NCI-H446 (cell line): ENCODE results near the gene PTPN6.

Experiments
- DNase-seq, 2 experiments: peaks; one replicate each; lab custom pipeline; 2025; lab: John Stamatoyannopoulos, UW

Gene PTPN6

DNA sequence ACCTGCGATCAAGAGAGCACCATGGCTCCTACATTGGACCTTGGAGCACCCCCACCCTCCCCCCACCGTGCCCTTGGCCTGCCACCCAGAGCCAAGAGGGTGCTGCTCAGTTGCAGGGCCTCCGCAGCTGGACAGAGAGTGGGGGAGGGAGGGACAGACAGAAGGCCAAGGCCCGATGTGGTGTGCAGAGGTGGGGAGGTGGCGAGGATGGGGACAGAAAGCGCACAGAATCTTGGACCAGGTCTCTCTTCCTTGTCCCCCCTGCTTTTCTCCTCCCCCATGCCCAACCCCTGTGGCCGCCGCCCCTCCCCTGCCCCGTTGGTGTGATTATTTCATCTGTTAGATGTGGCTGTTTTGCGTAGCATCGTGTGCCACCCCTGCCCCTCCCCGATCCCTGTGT is 9.4 kb upstream of the PTPN6 start:
- DNase-seq = no peak

DNA sequence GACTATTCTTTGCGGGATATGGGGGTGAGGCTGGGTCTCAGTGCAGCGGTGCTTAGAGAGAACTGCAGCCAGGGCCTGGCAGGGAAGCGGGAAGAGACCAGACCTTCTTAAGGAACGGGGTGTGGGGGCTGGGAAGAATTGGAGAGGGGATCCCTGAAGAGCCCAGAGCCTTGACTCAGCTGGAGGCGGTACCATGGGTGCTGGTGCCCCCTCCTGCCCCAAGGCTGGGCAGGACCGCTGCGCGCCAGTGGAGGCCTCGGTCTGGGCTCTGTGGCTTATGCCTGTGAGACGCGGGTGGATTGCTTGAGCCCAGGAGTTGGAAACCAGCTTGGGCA is 8.9 kb upstream of the PTPN6 start:
- no peak for DNase-seq

DNA sequence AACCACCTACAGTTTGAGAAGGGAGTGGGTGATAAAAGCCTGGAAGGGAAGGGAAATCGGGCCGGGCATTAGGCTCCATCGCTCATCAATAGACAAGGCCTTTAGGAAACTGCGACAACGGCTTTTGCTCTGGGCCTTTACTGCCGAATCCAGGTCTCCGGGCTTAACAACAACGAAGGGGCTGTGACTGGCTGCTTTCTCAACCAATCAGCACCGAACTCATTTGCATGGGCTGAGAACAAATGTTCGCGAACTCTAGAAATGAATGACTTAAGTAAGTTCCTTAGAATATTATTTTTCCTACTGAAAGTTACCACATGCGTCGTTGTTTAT is 7.8 kb upstream of the PTPN6 start:
- DNase-seq = peak; percentile 93 to 97

DNA sequence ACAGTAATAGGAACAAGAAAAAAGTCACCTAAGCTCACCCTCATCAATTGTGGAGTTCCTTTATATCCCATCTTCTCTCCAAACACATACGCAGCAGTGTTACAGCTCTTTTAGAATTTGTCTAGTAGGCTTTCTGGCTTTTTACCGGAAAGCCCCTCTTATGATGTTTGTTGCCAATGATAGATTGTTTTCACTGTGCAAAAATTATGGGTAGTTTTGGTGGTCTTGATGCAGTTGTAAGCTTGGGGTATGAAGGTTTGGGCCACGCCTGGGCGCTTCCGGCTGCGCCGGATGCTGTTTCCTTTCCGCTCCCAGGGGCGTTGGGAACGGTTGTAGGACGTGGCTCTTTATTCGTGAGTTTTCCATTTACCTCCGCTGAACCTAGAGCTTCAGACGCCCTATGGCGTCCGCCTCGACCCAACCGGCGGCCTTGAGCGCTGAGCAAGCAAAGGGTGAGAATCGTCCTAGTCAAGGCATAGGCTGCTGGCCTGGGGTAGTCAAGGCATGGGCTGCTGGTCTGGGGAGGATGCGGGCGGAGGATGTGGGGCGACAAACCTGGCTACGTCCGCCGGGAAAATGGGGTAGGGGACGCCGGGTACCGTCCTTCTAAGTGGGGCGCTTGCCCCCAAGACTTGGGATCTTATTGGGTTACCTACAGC is 7.3 kb upstream of the PTPN6 start, which contains the start of the genes C12orf57 and RNU7-1:
Gene C12orf57 (plus strand): TSS at position 301 of the 659 bp plus-strand sequence. CDS start 100 bp downstream, at position 401.
Gene RNU7-1 (plus strand): TSS at position 95 of the 659 bp plus-strand sequence.
- DNase-seq = peak; percentile 98 to 99

DNA sequence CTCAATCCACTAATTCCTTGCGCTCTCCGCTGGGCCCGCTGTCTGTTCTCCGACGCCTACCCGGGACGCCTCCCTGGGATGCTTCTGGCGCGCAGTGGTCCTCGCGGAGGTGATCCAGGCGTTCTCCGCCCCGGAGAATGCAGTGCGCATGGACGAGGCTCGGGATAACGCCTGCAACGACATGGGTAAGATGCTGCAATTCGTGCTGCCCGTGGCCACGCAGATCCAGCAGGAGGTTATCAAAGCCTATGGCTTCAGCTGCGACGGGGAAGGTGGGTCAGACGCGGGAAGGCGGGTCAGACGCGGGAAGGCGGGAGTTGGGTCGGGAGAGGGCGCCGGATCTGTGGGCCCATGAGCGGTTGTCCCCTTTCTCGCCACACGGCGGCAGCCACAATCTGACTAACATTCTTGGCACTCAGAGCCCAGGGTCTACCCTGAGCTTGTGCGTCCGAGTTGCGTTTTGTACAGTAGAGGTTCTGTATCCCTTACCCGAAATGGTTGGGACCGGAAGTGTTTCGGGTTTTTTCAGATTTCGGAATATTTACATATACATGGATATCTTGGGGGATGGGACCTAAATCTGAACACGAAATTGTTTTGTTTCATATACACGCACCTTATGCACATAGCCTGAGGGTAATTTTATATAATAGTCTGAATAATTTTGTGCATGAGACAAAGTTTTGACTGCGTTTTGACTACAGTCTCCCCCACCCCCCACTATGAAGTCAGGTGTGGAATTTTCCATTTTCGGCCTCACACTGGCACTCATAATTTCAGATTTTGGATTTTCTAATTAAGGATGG is 6.6 kb upstream of the PTPN6 start:
- peak; percentile 99 for DNase-seq

DNA sequence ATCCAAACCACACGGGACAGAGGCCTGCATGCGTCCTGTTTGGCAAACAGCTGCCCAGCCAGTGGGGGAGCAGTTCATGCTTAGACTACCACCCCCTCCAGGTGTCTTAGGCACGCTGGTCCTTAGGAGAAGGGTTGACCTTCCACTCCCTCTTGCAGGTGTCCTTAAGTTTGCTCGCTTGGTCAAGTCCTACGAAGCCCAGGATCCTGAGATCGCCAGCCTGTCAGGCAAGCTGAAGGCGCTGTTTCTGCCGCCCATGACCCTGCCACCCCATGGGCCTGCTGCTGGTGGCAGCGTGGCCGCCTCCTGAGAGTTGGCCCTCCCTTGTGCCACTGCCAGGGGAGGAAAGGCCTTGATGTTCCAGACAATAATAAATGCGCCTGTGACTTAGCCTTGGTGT is 5.5 kb upstream of the PTPN6 start:
- no peak for DNase-seq

DNA sequence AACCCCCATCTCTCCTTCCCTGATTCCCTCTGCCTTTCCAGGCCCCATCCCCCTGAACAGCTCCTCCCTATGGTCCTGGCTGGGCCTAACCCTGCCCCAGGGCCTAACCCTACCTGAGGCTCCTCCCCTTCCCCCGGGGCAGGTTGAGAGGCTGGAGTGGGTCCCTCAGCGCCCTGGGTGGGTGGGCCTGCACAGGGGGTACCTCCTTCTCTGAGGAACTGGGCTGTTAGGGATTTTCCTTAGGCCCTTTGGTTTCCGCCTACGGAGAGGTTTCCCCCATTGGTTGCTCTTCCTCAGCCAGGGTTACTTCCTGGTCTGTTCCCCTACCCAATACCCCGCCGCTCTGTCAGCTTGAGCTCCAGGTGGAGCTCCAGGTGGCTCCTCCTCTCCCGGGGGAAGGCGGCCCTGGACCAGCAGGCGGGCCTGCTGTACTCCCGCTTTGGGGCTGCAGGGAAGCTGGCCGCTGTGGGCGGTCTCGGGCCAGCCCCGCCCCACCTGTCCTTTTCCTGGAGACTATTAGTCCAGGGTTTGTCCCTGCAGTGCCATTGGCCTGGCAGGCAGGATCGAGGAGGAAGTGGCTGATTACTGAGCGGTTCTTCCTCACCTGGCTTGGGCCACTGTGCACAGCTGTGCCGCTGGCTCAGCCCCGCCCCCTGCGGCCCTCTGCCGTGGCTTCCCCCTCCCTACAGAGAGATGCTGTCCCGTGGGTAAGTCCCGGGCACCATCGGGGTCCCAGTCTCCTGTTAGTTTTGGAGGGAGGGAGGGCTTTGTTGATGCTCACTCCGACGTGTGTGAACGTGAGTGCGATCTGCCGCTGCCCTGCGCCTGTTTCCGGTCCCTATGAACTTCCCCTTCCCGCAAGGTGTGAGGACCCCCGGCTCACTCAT is 4.9 kb upstream of the PTPN6 start:
- no peak for DNase-seq

DNA sequence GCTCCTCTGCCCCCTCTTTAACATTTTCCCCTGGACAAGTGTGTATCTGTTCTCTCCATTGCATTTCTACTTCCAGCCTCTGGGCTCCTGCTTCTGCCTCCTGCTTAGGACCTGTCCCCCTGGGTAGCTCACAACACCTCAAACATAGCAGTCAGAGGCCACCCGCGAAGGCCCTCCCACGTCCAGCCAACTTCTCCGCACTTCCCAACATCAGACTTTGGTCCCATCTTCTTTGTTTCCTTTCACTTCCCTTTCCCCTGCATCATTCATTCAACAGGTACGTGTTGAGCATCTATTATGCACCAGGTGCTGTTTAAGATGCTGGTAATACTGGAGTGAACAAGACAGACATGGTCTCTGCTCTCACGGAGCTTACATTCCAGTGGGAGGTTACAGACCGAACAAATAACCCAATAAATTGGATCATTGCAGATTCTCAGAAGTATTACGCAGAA is 4.2 kb upstream of the PTPN6 start:
- no peak for DNase-seq

DNA sequence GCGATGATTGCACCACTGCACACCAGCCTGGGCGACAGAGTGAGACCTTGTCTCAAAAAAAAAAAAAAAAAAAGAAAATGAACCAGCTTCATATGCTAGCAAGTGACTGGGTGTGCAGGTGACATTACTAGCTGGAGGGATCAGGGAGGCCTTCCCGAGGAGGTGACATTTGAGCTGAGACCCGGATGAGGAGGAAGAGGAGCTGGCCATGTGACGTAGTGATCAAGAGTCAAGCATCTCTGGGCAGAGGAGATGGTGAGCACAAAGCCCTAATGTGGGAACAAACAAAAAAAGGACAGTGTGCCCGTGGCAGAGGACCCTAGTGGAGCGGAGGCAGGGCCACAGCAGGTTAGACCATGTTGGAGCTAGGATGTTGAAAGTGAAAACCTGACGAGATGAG is 3.5 kb upstream of the PTPN6 start:
- DNase-seq = no peak

DNA sequence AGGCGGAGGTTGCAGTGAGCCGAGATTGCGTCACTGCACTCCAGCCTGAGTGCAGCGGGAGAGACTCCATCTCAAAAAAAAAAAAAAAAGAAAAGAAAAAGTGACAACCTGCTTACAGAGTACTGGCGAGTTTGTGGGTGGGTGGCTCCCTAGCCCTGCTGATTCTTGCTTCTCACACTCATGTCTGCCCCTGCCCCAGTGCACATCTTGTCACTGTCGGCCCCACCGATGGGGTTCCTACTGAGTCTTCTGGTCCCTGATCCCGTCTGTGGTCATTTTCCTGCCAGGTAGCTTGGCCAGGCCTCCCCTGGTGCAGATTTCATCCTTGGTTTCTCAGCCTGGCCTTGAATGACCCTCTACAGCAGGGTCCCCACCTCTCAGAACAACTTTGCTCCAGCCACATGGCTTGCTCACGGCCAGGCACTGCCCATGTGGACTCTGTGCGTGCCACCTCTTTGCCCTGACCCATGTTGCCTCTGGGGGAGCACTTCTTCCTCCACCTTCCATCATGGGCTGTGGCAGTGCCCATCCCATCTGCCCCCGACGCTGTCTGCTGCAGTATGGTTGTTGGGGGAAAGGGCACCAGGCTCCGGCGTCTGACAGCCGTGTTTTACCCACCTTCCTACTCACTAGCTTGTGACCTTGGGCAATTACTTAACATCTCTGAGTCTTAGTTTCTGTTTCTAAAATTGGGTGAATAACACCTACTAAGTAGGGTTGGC is 2.1 kb upstream of the PTPN6 start:
- no peak for DNase-seq

DNA sequence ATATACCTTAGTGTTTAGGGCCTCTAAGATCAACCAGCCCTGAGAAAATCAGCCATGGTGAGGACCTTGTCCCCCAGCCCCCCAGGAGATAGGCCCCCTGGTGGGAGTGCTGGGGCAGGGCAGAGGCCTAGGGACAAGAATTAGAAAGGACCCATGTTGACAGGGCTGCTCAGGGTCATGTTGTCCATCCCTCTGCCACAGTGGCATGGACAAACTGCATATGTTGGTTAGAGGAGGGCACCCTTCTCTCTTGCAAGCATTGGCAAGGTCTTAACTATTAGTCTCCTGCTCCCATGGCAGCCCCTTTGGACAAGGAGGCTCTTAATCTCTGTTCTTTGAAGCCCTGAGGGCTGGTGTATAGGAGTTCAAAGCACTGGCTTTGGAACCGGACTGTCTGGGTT is 755 bp upstream of the PTPN6 start:
- DNase-seq = no peak

DNA sequence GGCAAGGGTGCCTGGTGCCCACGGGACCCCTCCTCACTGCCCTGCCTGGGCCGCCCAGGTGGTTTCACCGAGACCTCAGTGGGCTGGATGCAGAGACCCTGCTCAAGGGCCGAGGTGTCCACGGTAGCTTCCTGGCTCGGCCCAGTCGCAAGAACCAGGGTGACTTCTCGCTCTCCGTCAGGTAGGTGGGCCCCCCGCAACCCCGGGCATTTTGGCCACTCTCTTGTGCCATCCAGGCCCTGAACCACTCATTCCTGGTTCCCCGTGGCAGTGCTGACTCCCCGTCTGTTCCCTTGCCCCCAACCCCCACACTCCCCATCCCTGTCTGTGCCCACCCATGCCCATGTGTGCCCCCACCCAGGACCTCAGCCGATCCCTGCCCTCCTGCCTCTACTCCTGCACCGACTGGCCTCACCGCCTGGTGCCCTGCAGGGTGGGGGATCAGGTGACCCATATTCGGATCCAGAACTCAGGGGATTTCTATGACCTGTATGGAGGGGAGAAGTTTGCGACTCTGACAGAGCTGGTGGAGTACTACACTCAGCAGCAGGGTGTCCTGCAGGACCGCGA is 480 bp downstream of the PTPN6 start:
- no peak for DNase-seq

DNA sequence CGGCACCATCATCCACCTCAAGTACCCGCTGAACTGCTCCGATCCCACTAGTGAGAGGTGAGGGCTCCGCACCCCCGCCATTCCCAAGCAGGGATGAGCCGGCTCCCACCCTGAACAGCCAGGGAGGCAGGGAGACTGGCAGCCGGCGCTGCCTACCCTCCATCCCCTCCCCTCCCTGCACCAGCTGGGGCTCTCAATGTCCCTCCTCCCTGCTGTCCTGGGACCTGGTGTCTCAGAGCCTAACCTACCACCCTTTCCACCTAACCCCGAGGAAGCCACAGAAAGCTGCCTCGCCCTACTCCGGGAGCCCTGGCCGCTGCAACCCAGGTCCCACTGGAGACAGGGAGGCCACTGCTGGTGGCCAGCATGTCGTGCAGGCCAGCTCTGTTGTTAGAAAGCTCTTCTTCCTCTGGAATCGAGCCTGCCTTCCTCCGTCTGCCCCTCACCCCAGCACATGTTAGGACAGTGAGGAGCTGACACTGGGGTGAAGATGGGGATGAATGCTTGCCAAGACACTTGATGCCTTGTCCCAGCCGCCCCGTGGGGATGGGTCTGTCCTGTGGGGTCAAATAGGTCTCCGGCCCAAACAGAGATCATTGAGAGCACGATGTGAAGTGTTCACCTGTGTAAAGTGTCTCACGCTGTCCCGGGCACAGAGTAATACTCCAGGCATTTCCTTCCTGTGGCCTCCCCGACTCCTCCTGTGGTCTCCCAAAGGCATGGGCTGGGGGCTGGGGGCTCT is 1.1 kb downstream of the PTPN6 start:
- DNase-seq = no peak

DNA sequence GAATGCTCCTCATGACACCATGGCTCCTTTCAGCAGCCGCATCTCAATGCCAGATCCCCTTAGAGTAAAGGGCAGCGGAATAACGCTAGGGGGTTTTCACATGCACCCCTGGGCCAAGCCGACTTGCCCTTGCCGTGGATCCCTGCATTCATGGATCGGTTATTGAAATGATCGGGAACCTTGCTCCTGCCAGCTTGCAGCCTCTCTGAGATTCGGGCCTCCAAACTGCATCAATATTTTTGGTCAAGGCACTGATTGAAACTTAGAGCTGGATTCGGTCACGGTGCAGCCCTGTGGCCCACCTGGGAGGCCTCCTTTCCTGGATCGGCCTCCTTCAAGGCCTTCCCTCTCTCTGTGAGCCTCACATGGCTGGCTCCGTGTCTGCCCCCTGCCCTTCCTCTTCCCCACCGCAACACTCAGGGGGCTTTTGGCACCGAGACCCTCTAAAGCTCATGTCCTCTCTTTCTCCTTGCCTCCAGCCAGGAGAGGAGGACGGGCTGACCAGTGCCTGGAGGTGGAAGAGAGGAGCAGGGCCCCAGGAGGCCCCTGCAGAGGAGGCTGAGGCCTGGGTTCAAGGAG is 1.8 kb downstream of the PTPN6 start:
- DNase-seq = no peak

DNA sequence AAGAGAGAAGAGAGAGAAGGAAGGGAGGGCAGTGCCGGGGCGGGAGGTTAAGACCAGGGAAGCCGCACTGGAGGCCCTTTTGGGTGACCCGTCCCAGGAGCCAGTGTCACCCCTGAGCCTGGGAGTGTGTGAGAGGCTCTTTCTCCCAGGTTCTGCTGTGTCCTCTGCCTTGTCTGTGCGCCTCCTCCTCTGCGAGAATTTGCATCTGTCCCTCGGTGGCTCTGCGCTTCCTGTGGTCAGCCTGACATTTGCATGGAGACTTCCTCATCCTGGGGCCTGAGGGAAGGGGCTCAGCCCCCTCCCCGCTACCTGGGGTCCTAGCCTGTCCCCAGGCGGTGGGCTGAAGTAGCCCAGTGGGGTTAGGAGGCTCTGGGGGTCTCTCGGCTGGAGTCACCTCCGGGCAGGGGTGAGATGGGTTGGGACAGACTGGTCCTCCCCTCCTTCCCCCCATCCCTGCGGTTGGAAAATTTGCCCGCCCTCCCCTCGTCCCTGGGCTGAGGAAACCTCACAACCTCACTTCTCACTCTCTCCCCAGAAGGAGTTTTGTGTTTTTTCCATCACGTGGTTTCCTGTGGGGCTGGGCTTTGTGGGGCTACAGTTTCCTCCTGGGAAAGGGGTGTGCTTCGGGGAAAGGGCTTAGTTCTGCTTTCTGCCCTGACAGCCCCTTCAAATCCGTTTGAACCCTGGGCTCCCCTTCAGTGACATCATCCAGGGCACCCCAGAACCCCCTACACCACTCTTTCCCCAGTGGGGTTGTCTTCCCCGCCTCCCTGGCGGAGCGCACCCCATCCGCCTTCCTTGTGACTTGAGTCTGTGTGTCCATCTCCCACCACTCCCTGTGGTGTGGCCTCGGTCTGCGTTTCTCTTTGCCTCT is 2.5 kb downstream of the PTPN6 start:
- DNase-seq = no peak

DNA sequence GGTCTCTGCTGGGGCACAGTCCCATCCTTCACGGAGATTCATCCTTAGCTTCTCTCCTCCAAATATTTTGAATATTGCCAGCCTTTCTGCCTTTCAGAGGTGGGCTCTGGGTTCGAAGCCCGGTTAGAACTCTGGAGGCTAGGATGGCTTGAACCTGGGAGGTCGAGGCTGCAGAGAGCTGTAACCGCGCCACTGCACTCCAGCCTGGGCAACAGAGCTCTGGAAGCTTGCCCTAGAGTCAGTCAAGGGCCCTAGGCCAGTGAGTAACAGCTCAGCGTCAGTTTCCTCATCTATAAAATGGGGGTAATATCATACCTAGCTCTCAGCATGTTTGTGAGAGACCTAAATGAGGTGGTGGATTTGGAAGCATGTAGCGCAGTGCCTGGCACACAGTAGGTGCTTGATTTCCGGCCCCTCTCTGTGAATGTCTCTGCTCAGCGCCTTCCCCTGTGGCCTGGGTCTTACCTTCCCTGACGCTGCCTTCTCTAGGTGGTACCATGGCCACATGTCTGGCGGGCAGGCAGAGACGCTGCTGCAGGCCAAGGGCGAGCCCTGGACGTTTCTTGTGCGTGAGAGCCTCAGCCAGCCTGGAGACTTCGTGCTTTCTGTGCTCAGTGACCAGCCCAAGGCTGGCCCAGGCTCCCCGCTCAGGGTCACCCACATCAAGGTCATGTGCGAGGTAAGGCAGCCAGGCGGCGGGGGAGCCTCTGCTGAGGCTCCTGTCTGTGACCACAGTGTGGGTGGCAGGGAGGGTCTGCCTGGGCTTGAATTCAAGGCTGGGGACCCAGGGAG is 3.4 kb downstream of the PTPN6 start:
- DNase-seq = no peak

DNA sequence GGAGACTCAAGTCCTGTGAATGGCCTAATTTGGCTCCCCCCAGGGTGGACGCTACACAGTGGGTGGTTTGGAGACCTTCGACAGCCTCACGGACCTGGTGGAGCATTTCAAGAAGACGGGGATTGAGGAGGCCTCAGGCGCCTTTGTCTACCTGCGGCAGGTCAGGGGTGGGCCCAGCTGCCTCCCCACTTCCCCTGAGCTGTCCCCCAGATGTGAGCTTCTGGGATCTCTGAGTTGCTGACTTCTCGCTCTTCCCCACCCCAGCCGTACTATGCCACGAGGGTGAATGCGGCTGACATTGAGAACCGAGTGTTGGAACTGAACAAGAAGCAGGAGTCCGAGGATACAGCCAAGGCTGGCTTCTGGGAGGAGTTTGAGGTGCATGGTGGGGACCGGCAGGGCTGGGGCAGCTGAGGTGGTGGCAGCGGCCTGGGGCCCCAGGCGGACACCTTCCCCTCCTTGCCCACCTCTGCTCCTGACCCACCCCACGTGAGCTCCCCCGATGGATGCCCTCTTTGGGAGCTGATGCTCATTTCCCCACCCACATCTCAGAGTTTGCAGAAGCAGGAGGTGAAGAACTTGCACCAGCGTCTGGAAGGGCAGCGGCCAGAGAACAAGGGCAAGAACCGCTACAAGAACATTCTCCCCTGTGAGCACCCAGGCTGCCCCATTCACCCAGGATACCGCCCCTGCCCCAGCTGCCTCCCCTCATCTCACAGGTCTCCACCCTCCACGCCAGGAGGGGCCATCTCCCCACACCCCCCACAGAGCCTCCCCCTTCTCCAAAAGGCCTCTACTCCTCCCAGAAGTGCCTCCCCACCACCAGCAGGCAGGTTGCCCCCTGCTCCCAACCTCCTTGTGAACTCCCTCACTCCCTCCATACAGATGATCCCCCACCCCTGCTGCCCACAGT is 4.2 kb downstream of the PTPN6 start:
- DNase-seq = no peak
